Renal pelvis (tissue), 4 donors: ENCODE results near the gene TEAD4. TPM values are rescaled to one million over a fixed set of nuclear protein-coding genes. Genes with fewer than 3 reads are reported as not detected.

Source experiments
- DNase-seq: peaks from one replicate; pipeline ENCODE4 v3.0.0-alpha.2; 2013
- polyA plus RNA-seq, 3 donors: library from polyadenylated mRNA; unstranded; fragments of 120-200 nt; gene quantifications; one replicate each; pipeline ENCODE4 v1.2.1, GENCODE V29; 2013; ENCODE audit not compliant: insufficient read length in 3 of 3

Gene TEAD4
- polyA plus RNA-seq, 3 donors = 22.3 to 24.6 (median 22.9) TPM

- DNase-seq = no peak
These were observed 71.7 kb downstream of the TEAD4 start for GRCh38 chr12:3030821-3031429.

GRCh38 chr12:3032161-3032560 lies 73.0 kb downstream of the TEAD4 start:
- DNase-seq = no peak

GRCh38 chr12:3032770-3033538 lies 73.8 kb downstream of the TEAD4 start:
- DNase-seq = peak; percentile 77

DNA sequence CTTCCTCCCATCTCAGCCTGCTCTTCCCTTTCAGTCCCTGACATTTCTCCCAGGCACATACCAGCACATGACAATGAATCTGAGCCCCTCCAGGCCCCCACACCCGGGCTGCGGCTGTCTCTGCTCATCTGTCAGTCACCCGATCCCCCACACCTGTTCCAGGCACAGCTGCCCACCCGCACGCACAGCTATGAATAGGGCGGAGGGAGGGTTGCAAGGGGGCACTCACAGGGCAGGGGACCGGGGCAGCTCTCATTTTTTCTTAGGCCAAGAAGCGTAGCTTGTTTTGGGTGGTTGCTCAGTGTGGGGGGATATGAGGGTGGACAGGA lies 74.3 kb downstream of the TEAD4 start:
- no peak for DNase-seq

DNA sequence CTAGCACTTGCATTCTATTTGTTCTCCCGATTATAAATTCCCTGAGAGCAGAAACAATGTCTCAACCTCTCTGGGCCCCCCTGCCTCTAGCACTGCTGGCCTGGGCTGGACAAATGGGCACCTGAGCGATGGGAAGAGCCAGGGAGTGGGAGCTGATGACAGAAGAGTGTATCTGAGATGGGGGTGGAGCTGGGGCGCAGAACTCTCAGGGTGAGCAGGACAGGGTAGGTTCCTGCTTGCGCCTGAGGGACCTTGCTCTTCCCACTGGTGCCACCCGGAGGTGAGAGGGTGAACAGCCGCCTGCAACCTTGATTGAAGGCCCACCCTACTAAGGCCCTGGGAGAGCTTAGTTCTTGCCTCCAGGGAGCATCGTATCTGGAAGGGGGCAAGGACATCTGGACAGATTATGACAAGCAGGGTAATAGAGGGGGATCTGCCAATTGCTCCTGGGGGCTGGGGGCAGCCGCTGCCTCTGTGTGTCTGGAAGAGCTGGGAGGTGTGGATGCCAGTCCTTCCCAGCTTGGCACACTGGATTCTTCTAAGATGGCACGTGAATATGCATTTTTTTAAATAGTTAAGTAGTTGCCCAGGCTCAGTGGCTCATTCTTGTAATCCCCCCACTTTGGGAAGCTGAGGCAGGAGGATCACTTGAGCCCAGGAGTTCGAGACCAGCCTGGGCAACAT lies 75.0 kb downstream of the TEAD4 start:
- DNase-seq = peak; percentile 73

GRCh38 chr12:3035171-3035570 lies 76.0 kb downstream of the TEAD4 start:
- DNase-seq = no peak

DNA sequence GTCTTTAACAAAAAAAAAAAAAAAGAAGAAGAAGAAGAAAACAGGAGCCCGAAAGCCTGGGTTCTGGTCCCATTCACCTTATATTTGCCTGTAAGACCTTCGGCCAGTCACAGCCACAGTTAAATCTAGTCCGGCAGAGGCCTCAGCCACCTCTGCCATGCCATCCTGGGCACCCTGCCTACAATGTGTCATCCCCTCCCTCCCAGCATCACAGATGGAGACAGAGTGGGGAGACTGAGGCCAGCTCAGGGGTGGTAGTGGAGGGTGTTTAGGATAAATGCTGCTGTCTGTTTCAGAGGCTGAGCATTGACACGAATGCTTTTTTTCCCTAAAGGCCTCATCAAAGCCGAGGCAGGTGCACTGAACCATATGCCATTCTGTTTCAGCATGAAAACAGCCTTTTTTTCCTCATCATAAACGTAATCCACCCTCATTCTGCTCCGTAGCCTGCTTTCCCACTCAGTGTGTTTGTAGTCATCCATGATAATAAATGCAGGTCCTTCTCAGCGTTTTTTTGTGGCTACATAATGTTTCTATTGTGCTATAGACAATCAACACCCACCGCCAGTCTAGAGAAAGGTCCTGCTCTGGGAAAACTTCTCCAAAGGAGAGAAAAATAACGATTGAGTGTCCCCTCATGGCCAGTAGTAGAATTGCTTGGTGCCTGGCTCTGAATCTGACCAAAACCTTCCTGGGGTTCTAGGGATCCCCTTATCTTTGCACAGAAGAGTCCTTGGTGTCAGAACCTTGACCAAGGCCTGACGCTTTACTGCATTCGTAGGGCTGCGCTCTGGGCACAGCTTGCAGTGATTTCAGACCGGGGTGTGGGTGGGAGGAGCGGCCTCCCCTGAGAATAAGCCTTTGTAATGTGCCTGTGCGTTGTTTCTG lies 76.9 kb downstream of the TEAD4 start:
- no peak for DNase-seq

DNA sequence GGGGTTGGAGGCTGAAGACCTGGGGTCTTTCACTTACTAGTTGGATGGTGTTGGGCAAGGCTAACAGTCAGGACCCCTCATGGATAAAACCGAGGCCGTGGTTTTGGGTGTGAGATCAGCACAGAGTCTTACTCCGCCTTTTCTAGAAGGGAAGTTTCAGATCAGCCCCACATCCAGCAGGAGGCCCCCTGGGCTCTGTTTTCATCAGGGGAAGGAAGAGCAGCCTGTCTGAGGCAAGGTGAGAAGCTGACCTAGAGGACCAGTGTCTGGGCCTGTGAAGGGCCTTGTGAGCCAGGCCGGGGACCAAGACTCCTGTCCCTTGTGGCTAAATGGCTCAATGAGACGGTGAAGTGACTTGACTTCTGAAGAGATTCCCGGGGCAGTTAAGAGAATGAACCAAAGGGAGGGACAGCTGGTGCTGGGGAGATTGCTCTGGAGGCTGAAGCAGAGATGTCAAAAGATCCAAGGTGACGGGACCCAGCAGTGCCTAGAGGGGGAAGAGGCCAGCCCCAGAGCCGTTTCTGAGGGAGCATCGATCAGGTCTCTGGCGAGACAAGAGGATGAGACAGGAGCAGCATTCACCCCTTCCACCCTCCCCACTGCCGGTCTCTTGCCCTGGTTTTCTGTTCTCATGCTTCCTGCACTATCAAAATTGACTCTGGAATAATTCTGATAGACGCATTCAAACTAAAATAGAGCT lies 77.9 kb downstream of the TEAD4 start:
- DNase-seq = no peak

DNA sequence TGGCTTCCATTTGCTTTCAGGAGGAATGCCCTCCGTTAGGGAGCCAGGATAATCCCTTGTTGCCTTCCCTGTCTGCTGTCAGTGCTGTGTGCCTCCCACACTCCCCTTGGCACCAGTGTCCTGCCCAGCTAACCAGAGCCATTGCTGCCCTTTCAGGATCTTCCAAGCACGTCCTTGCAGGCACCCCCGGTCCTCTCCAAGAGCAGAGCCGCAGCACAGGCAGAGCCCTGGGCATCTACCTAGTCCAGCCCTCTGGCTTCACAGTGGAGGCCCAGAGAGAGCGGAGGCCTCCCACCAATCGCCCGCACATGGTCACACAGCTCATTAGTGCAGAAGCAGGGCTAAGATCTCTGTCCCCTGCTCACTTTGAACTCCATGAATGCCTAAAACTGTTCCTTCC lies 79.0 kb downstream of the TEAD4 start:
- no peak for DNase-seq

DNA sequence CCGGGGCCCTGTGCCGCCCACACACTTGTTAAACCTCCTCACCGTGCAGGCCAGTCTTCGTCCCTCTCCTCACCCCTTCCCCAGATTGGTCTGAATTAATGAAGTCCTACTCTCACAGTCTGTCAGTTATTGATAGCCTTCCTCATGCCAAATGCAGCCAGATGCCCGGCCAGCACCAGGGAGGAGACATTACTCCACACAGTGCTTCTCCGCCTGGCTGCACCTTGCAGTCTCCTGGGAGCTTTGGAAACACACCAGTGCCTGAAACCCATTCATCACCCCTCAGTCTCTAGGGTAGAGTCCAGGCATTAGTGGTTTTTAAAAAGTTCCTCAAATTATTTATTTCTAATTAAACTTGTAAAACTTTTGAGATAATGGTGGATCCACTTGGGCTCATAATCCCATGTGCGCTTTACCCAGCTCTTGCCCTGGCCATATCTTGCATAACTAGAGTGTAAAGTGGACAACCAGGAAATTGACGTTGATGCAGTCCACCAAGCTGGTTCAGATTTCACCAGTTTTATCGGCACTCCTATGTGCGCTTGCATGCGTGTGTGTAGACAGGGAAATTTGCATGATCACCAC lies 79.8 kb downstream of the TEAD4 start:
- DNase-seq = no peak

- no peak for DNase-seq
These were observed 80.9 kb downstream of the TEAD4 start for GRCh38 chr12:3040026-3040656.

DNA sequence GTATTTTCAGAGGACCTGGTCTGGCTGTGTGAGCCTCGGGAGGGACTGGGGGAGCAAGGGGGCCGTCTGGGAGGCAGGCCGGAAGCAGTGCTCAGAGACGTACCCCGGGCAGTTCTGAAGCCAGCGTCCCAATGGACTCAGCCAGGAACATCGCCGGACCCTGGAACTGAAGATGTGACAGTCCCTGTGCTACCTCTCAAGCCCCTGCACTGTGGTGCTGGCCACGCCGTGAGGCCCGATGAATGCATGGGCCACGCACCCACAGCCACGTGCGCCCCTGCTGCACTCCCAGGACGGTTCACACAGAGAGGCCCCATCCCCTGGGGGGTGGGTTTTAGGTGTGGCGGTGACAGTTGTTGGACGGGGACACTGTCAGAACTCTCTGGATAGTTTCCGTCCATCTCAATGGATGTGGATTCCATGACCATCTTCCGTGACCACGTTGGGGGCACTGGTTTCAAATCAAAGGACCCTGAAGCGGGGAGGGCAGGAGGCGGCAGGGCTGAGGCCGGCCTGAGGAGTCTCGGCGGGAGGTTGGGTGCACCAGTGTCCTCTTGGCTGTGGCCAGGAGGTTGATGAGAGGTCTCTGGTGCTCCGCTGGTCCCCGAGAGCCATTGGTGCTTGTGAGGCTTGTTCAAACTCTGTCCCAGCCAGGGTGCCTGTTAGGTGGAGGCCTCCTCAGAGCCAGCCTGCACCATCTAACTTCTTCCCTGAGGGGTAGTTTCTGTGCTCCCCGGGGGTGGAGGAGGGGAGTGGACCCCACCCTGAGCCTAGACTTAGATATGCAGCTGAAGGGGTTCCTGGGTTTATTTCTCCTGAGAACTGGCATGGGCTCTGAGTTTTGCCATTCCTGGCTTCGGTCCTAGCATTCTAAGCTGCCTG lies 81.7 kb downstream of the TEAD4 start:
- no peak for DNase-seq

GRCh38 chr12:3041558-3042164 lies 82.5 kb downstream of the TEAD4 start:
- peak; percentile 65 for DNase-seq

GRCh38 chr12:3042394-3042793 lies 83.2 kb downstream of the TEAD4 start:
- no peak for DNase-seq

DNA sequence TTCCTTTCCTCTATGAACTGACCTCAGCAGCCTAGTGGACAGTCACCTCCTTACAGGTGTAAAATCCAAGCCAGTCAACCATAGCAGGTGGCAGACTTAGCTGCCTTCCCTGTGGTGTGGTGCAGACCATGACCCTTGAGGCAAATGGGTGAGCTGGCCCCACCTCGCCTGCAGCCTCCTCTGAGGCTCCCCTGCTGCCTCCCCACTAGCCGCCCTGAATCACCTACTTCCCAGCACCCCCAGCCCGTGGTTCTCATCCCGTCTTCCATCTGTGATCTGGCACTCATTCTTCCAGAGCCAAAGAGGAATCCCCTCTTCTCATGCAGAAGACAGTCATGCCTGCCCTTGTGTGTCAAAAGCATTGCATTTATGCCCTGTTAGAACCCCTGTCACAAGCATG lies 83.6 kb downstream of the TEAD4 start:
- no peak for DNase-seq

GRCh38 chr12:3043406-3043805 lies 84.2 kb downstream of the TEAD4 start:
- no peak for DNase-seq

DNA sequence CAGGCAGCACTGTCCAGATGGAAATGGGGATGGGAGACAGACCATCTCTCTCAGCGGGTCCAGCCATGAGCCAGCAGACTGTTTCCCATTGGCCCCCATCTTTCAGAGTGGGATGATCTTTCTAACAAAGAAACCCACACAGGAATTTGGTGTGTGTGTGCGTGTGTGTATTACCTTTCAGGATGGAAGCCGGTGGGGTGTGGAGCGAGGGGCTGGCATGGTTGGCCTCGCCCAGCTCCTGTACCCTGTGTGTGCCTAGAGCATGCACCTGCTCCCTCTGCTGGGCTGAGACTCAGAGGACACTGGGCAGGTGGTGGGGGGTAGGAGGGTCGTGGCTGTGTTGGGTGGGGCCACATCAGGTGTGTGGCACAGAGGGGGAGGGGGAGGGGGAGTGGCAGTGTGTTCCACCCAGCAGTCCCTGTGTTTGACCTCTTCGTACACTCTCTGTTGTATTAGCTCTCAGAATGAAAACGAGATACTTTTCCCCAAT lies 85.0 kb downstream of the TEAD4 start:
- no peak for DNase-seq

DNA sequence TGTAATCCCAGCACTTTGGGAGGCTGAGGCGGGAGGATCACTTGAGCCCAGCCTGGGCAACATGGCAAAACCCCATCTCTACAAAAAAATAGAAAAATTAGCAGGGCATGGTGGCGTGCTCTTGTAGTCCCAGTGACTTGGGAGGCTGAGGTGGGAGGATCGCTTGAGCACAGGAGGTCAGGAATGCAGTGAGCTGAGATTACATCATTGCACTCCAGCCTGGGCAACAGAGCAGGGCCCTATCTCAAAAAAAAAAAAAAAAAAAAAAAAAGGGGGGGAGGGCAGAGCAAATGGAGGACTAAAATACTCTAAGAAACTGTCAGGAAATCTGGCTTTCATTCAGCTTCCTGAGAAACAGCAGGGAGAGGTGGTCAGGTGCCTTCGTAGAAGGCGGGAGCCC lies 86.3 kb downstream of the TEAD4 start:
- no peak for DNase-seq

GRCh38 chr12:3045989-3046388 lies 86.8 kb downstream of the TEAD4 start:
- DNase-seq = no peak
